Umbilical cord (tissue), 2 donors: ENCODE results near the gene BRSK1. TPM values are rescaled to one million over a fixed set of nuclear protein-coding genes. Genes with fewer than 3 reads are reported as not detected.

Source experiments
- DNase-seq: peaks from one replicate; pipeline ENCODE4 v3.0.0-alpha.2; 2015; ENCODE audit warnings: low spot score
- total RNA-seq: library from RNA; depleted of rRNA; stranded (reverse); fragments of >200 nt; gene quantifications from one replicate; pipeline ENCODE4 v1.2.3, GENCODE V29; 2014; ENCODE audit warnings: low replicate concordance; ENCODE audit not compliant: insufficient read depth

The BRSK1 gene
- total RNA-seq, 1 donor from 2014 or later = not detected

DNA sequence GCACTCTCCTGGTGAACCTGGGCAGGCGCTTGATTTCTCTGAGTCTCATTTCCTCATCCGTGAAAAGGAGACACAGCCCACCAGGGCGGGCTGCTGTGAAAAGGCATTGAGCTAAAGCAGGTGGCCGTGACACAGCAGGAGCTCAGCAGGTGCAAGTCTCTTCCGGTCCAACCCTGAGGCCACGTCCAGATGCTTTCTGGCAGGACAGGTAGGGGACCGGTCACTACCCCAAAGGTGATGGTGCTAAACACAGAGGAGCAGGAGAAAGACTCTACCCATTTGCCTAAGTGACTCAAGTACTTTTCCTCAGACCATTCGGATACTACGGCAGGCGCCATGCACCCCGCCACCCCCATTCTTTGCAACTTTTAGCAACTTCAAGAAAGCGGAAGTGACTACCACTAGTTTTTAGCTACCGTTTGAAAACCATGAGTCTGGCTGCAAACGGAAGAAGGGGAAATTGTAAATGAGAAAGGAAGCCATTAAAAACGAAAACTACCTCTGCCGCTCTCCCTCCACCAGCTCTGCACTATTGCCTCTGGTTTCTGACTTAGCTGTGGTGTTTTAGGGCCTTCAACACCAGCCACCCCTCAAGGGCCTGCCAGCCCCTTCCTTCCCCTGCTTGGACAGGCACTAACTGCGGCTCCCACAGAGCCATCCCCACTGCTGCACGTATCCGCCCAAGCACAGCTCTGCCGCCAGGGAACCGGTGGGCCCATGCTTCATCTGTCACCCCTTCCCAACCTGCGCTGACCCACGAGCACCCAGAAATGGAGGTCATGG lies 29.8 kb upstream of the BRSK1 start:
- peak; percentile 13 for DNase-seq

DNA sequence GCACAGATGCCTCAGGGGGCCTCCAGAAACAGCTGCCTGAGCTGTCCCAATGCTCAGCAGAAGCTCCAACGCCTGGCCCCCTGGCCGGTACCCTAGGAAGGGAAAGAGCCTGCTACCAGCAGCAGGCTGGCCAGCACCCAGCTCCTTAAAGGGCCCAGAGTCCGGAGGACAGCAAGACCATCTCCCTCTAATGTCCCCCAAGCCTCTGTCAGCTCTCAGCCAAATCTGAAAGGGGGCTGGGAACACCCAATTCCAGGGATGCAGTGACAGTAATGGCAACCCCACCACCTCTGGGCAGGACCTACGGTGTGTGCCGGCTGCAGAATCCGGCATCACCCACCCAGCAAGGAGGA lies 29.2 kb upstream of the BRSK1 start:
- DNase-seq = no peak

- no peak for DNase-seq
Observed at GRCh38 chr19:55255618-55256423, 28.0 kb upstream of the BRSK1 start.

DNA sequence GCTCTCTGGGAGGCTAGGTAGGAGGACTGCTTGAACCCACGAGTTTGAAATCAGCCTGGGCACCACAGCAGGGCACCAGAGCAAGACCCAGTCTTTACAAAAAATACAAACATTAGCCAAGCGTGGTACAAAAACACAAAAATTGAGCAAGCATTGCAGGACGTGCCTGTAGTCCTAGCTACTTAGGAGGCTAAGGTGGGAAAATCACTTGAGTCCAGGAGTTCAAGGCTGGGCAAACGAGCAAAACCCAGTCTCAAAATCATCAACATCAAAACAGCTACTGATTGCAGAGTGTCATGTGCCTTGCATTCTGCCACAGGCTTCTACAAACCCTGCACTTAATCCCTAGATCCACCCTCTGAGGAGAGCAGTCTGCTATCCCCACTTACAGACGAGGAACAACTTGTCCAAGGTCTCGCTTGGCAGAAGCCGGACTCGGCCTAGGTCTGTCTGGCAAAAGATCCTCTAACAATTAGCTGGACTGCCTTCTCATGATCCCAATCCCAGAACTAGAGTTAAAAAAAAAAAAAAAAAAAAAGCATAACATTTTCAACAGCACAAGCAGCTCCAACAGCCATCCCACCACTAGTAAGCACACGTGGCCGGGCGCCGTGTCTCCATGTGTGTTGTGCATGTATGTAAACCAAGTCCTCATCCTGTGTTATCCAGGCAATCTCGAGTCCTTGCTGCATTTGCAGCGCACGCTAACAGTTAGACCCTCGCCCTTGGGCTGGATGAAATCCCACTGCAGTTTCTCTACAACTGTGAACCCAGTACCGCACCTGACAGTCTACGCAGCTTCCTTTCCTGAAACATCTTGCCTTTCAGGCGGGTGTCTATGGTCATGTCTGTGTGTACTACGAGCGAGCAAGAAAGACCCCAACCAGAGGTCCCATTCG lies 27.0 kb upstream of the BRSK1 start:
- no peak for DNase-seq

- no peak for DNase-seq
Observed at GRCh38 chr19:55257461-55258420, 26.1 kb upstream of the BRSK1 start.

GRCh38 chr19:55258476-55258827 lies 25.3 kb upstream of the BRSK1 start:
- DNase-seq = no peak

DNA sequence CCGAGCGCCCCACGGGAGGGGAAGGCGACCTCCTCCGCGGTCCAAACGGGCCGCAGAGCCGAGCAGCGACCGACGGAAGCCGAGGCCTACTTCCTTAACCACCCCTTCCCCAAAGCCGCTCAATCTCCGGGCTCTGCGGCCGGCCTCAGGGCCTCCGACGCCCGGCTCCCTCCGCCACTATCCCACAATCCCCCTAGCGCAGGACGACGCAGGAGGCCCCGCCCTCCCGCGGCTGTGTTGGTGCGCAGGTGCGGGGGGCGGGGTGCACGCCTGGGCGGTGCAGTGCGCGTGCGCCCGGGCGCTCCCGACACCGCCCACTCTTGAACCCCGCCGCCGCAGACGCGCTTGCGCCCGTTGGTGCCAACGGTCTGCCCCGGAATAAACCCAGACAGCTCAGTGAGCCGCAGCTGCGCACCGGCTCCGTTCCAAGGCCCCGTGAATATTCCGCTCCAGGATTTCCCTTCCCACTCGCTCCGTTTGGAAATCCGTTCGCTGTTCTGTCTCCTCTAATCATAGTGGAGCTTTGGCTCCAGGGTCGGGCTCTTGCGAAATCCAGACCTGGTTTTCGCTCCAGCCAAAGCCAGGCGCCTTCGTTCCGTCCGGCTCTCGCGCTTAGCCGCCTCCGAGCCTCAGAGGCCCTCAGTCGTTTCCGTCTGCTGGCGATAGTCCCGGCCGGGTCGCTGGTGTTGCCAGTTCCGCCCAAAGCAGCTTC lies 24.8 kb upstream of the BRSK1 start, which contains the start of gene PPP6R1:
PPP6R1 (minus strand) TSS at position 190 of the 712 bp plus-strand sequence. CDS start 11,914 bp downstream, outside the sequence.
- DNase-seq = peak; percentile 100

DNA sequence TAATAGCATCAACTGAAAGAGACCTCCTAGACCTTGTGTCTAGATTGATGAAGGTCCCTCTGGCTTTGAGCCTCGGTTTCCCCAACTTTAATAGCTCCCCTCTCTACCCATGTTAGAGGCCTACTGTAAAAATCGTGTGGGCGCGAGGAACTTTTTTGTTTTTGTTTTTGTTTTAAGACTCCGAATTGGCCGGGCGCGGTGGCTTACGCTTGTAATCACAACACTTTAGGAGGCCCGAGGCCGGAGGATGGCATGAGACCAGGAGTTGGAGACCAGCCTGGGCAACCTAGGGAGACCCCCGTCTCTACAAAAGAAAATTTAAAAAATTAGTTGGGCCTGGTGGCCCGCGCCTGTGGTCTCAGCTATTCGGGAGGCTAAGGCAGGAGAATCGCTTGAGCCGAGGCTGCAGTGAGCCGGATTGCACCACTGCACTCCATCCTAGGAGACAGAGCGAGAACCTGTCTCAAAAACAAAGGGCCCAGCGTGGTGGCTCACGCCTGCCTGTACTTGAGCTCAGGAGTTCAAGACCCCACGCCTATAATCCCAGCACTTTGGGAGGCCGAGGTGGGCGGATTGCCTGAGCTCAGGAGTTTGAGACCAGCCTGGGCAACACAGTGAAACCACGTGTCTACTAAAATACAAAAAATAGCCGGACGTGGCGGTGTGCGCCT lies 24.1 kb upstream of the BRSK1 start:
- no peak for DNase-seq

GRCh38 chr19:55261671-55262126 lies 22.1 kb upstream of the BRSK1 start:
- no peak for DNase-seq

GRCh38 chr19:55262359-55262758 lies 21.4 kb upstream of the BRSK1 start:
- no peak for DNase-seq

GRCh38 chr19:55264531-55264930 lies 19.3 kb upstream of the BRSK1 start:
- no peak for DNase-seq

DNA sequence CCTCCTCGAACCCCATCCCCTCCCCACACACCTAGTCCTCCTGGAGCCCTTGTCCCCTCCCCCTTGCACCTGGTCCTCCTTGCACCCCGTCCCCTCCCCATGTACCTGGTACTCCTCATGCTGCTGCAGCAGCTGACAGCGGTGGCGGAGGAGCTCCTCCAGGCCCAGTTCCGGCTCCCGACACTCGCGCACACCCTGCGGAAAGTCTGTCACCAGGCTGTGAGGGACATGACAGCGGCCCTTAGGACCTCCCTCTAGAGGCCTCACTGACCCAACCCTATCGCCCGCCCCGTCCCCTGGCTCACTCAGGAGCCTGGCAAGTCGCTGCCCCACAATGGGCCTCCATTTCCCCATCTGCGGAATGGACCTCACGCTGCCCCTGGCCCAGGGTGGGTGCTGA lies 18.6 kb upstream of the BRSK1 start:
- no peak for DNase-seq

- DNase-seq = no peak
Observed at GRCh38 chr19:55265723-55266386, 17.9 kb upstream of the BRSK1 start.

DNA sequence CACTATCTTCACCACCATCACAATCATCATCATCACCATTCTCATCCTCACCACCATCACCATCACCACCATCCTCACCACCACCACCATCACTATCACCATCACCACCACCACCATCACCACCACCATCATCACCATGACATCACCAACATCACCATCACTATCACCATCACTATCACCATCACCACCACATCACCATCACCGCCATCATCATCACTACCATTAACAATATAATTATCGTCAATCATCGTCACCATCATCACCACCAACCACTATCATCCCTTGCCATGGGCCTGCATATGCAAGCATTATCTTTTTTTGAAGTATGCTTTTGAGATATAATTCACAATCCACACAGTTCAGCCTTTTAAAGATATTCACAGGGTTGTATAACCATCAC lies 17.4 kb upstream of the BRSK1 start:
- no peak for DNase-seq

DNA sequence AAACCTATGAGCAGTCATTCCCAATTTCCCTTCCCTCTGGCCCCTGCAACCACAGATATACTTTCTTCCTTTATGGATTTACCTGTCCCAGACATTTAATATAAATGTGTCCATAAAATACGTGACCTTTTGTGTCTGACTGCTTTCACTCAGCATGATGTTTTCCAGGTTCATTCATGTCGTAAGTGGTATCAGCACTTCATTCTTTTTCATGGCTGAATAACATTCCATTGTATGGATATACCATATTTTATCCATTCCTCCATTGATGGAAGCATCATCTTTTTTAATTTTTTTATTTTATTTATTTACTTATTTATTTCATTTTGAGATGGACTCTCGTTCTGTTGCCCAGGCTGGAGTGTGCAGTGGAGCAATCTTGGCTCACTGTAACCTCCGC lies 17.0 kb upstream of the BRSK1 start:
- no peak for DNase-seq

- DNase-seq = no peak
Observed at GRCh38 chr19:55269299-55269698, 14.5 kb upstream of the BRSK1 start.

DNA sequence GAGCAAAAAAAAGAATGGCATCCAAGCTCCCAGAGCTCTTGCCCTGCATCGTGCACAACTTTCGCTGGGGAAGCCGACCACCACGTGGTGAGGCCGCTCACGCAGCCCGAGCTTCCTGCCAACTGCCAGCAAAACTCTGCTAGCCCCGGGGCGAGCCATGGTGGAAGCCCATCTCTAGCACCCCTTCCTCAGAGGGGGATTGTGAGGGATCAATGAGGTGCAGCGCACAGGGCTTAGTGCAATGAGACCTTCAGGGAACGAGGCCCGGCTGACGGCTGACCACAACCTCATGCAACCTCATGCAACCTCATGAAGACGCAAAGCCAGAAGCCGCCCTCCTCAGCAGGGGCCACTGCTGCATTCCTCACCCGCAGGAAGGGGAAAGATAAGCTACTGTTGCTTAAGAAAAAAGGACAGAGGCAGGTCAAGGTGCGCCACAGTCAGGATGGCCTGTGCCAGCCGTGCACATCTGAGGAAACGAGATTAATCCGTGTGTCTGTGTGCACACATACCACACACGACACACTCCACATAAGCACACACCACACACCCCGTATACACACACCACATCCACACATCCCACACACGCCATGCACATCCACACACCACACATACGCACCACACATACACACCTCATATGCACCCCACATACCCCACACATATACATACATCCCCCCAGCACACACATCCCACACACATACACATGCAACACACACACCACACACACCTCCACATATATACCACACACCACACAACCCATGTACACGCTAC lies 13.4 kb upstream of the BRSK1 start:
- DNase-seq = no peak

DNA sequence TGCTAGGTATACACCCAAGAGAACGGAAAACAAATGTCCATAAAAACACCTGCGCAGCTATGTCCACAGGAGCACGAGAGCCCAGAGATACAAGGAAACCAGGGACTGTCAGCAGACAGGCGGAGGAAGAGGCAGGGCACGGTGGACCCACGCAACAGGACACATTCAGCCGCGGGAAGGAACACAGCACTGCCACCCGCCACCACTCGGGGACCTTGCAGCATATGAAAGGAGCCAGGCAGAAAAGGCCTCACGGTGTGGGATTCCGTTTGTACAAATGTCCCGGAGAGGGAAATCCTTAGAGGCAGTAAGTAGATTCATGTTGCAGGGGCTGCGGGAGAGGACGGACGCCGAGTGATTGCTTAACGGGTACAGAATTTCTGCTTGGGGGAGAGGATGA lies 11.7 kb upstream of the BRSK1 start:
- no peak for DNase-seq
